PFSK-1 (cell line): Measurements from ENCODE around the gene GAREM2.

ENCODE experiments used
- FOXP2 ChIP-seq: optimal IDR thresholded peaks from 2 replicates; pipeline ENCODE3; 2011; ENCODE audit warnings: borderline replicate concordance, control low read depth, inconsistent platforms; ENCODE audit not compliant: insufficient read depth; ENCODE audit errors: extremely low read length, extremely low read depth
- POLR2AphosphoS5 ChIP-seq: IDR thresholded peaks from 2 replicates; pipeline ENCODE4 v1.6.1; 2012; ENCODE audit warnings: low read depth, mild to moderate bottlenecking, control low read depth, low read length, moderate library complexity
- SIN3A ChIP-seq: IDR thresholded peaks from 2 replicates; pipeline ENCODE4 v1.6.1; 2012; ENCODE audit warnings: mild to moderate bottlenecking, low read length, moderate library complexity, borderline replicate concordance; ENCODE audit not compliant: insufficient read depth
- TAF1 ChIP-seq: IDR thresholded peaks from 2 replicates; pipeline ENCODE4 v1.6.1; 2012; ENCODE audit warnings: low read length, control low read depth, borderline replicate concordance; ENCODE audit not compliant: insufficient read depth
- TF ChIP-seq, protein P1 (sequence below), 2 experiments: IDR thresholded peaks; 2 replicates each; pipeline versions ENCODE4 v1.6.1 to v1.8.0; 2011 to 2012; ENCODE audit warnings: low read depth in 2 of 2, low read length in 2 of 2, control low read depth in 1 of 2, inconsistent platforms in 1 of 2, mild to moderate bottlenecking in 1 of 2, moderate library complexity in 1 of 2; ENCODE audit not compliant: insufficient read depth in 1 of 2

Gene GAREM2

DNA sequence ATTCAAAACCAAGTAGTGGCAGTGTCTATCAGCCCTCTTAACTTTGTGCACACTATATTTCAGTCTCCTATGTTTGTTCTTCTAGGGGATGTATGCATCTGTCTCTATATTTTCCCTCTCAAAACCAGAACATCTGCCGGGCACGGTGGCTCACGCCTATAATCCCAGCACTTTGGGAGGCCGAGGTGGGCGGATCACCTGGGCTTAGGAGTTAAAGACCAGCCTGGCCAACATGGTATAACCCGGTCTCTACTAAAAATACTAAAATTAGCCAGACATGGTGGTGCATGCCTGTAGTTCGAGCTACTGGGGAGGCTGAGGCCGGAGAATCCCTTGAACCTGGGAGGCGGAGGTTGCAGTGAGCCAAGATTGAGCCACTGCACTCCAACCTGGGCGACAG, 9.9 kb upstream of the GAREM2 start:
- TF ChIP-seq FOXP2: no peak
- TF ChIP-seq, protein P1, sequence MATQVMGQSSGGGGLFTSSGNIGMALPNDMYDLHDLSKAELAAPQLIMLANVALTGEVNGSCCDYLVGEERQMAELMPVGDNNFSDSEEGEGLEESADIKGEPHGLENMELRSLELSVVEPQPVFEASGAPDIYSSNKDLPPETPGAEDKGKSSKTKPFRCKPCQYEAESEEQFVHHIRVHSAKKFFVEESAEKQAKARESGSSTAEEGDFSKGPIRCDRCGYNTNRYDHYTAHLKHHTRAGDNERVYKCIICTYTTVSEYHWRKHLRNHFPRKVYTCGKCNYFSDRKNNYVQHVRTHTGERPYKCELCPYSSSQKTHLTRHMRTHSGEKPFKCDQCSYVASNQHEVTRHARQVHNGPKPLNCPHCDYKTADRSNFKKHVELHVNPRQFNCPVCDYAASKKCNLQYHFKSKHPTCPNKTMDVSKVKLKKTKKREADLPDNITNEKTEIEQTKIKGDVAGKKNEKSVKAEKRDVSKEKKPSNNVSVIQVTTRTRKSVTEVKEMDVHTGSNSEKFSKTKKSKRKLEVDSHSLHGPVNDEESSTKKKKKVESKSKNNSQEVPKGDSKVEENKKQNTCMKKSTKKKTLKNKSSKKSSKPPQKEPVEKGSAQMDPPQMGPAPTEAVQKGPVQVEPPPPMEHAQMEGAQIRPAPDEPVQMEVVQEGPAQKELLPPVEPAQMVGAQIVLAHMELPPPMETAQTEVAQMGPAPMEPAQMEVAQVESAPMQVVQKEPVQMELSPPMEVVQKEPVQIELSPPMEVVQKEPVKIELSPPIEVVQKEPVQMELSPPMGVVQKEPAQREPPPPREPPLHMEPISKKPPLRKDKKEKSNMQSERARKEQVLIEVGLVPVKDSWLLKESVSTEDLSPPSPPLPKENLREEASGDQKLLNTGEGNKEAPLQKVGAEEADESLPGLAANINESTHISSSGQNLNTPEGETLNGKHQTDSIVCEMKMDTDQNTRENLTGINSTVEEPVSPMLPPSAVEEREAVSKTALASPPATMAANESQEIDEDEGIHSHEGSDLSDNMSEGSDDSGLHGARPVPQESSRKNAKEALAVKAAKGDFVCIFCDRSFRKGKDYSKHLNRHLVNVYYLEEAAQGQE (IDR thresholded peaks at IDR 0.05; ENCODE audit: insufficient read depth in 1 of 2, low read depth in 2 of 2, low read length in 2 of 2): no peak
- TF ChIP-seq POLR2AphosphoS5: no peak
- TF ChIP-seq TAF1: no peak
- TF ChIP-seq SIN3A: no peak

GRCh38 chr2:26164231-26164630, 8.7 kb upstream of the GAREM2 start:
- no peak for TF ChIP-seq FOXP2
- no peak for TF ChIP-seq TAF1
- TF ChIP-seq, protein P1 (IDR thresholded peaks at IDR 0.05; ENCODE audit: insufficient read depth in 1 of 2, low read depth in 2 of 2, low read length in 2 of 2): no peak
- no peak for TF ChIP-seq SIN3A
- no peak for TF ChIP-seq POLR2AphosphoS5

DNA sequence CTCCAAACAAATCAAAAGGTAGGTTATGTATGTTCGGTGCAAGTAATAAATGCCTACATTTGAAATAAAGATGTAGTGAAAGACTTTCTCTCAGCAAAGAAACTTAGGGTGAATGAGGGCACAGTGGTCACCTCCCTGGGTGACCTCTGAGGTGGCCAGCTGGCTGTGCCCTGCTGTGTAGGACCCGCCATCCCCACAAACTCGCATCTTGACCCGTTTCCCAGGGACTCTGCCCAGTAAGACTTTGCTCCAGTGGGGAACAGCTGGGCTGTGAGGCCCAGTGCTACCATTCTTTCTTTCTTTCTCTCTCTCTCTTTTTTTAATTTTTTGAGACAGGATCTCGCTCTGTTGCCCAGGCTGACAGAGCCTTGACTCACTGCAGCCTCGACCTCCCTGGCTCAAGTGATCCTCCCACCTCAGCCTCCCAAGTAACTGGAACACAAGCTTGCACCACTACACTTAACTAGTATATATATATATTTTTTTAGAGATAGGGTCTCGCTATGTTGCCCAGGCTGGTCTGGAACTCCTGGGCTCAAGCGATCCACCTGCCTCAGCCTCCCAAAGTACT, 8.2 kb upstream of the GAREM2 start:
- TF ChIP-seq, protein P1 (IDR thresholded peaks at IDR 0.05; ENCODE audit: insufficient read depth in 1 of 2, low read depth in 2 of 2, low read length in 2 of 2): no peak
- TF ChIP-seq POLR2AphosphoS5 (no peak), SIN3A (no peak), FOXP2 (no peak), TAF1 (no peak)

- TF ChIP-seq, protein P1 (IDR thresholded peaks at IDR 0.05; ENCODE audit: insufficient read depth in 1 of 2, low read depth in 2 of 2, low read length in 2 of 2): no peak
- TF ChIP-seq SIN3A: no peak
- TF ChIP-seq TAF1: no peak
- TF ChIP-seq FOXP2: no peak
- no peak for TF ChIP-seq POLR2AphosphoS5
Observed at GRCh38 chr2:26165403-26165802, 7.5 kb upstream of the GAREM2 start.

DNA sequence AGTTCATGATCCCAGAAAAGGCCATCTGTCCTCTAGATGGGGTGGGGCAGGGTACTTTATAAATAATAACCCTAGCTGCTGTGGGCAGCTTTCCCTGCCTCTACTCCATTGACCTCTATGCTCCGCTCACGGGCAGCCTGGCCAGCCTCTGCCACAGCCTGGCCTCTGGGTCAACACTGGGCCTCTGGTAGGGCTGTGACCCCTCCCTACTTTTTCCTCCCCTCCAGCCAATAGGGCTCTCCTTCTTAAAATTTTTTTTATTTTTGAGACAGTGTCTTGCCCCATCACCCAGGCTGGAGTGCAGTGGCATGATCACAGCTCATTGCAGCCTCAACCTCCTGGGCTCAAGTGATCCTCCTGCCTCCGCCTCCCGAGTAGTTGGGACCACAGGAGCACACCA, 4.1 kb upstream of the GAREM2 start:
- no peak for TF ChIP-seq FOXP2
- TF ChIP-seq SIN3A: no peak
- TF ChIP-seq, protein P1 (IDR thresholded peaks at IDR 0.05; ENCODE audit: insufficient read depth in 1 of 2, low read depth in 2 of 2, low read length in 2 of 2): no peak
- no peak for TF ChIP-seq POLR2AphosphoS5
- TF ChIP-seq TAF1: no peak
